Stimulated activated CD4-positive, alpha-beta T cell treated with anti-CD3 and anti-CD28 coated beads, Interleukin-12 subunit alpha, Interleukin-12 subunit beta, amount 100 ng/mL, for 24 hours (primary cell): Measurements from ENCODE around the gene TMEM63C.
"Not testable (repeated sequence)": the region's sequence is repeated elsewhere in the genome, so short reads cannot be mapped to it uniquely, and the experiment has no call there.

ENCODE experiments used
- DNase-seq, 2 experiments: peaks; one replicate each; pipeline ENCODE4 v3.0.0-alpha.2; 2020; ENCODE audit warnings: low read depth in 2 of 2

The TMEM63C gene

GRCh38 chr14:77275601-77276017 lies 94.0 kb downstream of the TMEM63C start:
- no peak for DNase-seq

GRCh38 chr14:77276295-77276935 lies 94.8 kb downstream of the TMEM63C start:
- no peak for DNase-seq

GRCh38 chr14:77276959-77277358 lies 95.4 kb downstream of the TMEM63C start:
- DNase-seq: no peak

GRCh38 chr14:77278461-77279230 lies 97.0 kb downstream of the TMEM63C start:
- no peak for DNase-seq

- no peak for DNase-seq
These were observed 98.1 kb downstream of the TMEM63C start for GRCh38 chr14:77279719-77280118.

- DNase-seq: not testable (repeated sequence)
These were observed 99.3 kb downstream of the TMEM63C start for GRCh38 chr14:77280921-77281320.

- no peak for DNase-seq
These were observed 100.3 kb downstream of the TMEM63C start for GRCh38 chr14:77281852-77282410.

- no peak for DNase-seq
These were observed 102.5 kb downstream of the TMEM63C start for GRCh38 chr14:77284066-77284465.

- no peak for DNase-seq
These were observed 102.9 kb downstream of the TMEM63C start for GRCh38 chr14:77284466-77284865.

- DNase-seq: no peak
These were observed 105.0 kb downstream of the TMEM63C start for GRCh38 chr14:77286576-77286975.

- no peak for DNase-seq
These were observed 109.1 kb downstream of the TMEM63C start for GRCh38 chr14:77290705-77291104.

- DNase-seq: no peak
These were observed 114.6 kb downstream of the TMEM63C start for GRCh38 chr14:77296155-77296554.

GRCh38 chr14:77296906-77297305 lies 115.3 kb downstream of the TMEM63C start:
- DNase-seq: no peak

- DNase-seq: no peak
These were observed 118.2 kb downstream of the TMEM63C start for GRCh38 chr14:77299771-77300170.

- peak in 1 of 2 experiments; percentile 48 for DNase-seq
These were observed 119.5 kb downstream of the TMEM63C start for GRCh38 chr14:77301103-77301502.

GRCh38 chr14:77302926-77303325 lies 121.3 kb downstream of the TMEM63C start:
- peak in 1 of 2 experiments; percentile 22 for DNase-seq

- no peak for DNase-seq
These were observed 122.0 kb downstream of the TMEM63C start for GRCh38 chr14:77303417-77304156.

GRCh38 chr14:77305696-77306095 lies 124.1 kb downstream of the TMEM63C start:
- no peak for DNase-seq

- no peak for DNase-seq
These were observed 124.8 kb downstream of the TMEM63C start for GRCh38 chr14:77306416-77306815.

- DNase-seq: no peak
These were observed 125.4 kb downstream of the TMEM63C start for GRCh38 chr14:77306851-77307496.
